ENCODE measurements around the gene USP7.

GRCh38 chr16:8964462-8964861 is 756 bp upstream of the USP7 start:
- TF ChIP-seq CTCF (optimal IDR thresholded peaks at IDR 0.05 in 1 of 3, IDR thresholded peaks at IDR 0.05 in 1 of 3, conservative IDR thresholded peaks at IDR 0.05 in 1 of 3; ENCODE audit: extremely low read depth in 1 of 3, insufficient read depth in 2 of 3, low read length in 3 of 3) (no peak), EZH2 (IDR thresholded peaks at IDR 0.05; ENCODE audit: low read length) (no peak)
